OCI-LY1 (cell line): Measurements from ENCODE around the gene LGI2.

Experiments
- H2AFZ ChIP-seq: fragments of 200-600 bp; sonication (generic), shearing (Covaris generic); 2 replicates; pipeline ENCODE4 v1.6.0; 2014; ENCODE audit warnings: antibody characterized with exemption, mild to moderate bottlenecking, low read length
- H3F3A ChIP-seq: fragments of 200-600 bp; sonication (generic), shearing (Covaris generic); 2 replicates; pipeline ENCODE4 v1.6.0; 2014; ENCODE audit warnings: mild to moderate bottlenecking, antibody characterized with exemption, low read length, moderate library complexity; ENCODE audit not compliant: insufficient read depth
- H3K27ac ChIP-seq: fragments of 200-600 bp; sonication (generic); 2 replicates; pipeline ENCODE4 v1.5.1; 2014; ENCODE audit warnings: low read length, mixed run types, mild to moderate bottlenecking, low read depth; ENCODE audit not compliant: poor library complexity, severe bottlenecking
- H3K27me3 ChIP-seq: fragments of 200-600 bp; sonication (generic); 2 replicates; pipeline ENCODE4 v1.6.0; 2014; ENCODE audit warnings: antibody characterized with exemption, mild to moderate bottlenecking, low read length, moderate library complexity; ENCODE audit not compliant: insufficient read depth
- H3K36me3 ChIP-seq: fragments of 200-600 bp; sonication (generic); 2 replicates; pipeline ENCODE4 v1.6.1; 2014; ENCODE audit warnings: mild to moderate bottlenecking, antibody characterized with exemption, low read length, moderate library complexity, mixed read lengths; ENCODE audit not compliant: insufficient read depth
- H3K4me1 ChIP-seq: fragments of 200-600 bp; sonication (generic); 2 replicates; pipeline ENCODE4 v1.5.1; 2014; ENCODE audit warnings: mild to moderate bottlenecking, low read length, moderate library complexity; ENCODE audit not compliant: insufficient read depth, severe bottlenecking
- H3K4me2 ChIP-seq: fragments of 200-600 bp; sonication (generic), shearing (Covaris generic); 2 replicates; pipeline ENCODE4 v1.6.1; 2014; ENCODE audit warnings: low read length
- H3K4me3 ChIP-seq: fragments of 200-600 bp; sonication (generic); 2 replicates; pipeline ENCODE4 v1.5.1; 2014; ENCODE audit warnings: low read length, low read depth, mild to moderate bottlenecking, mixed read lengths; ENCODE audit not compliant: poor library complexity, severe bottlenecking
- H3K79me2 ChIP-seq: fragments of 200-600 bp; shearing (Covaris generic); 2 replicates; pipeline ENCODE4 v1.6.1; 2016; ENCODE audit warnings: mixed run types, low read length, mixed read lengths; ENCODE audit not compliant: insufficient read depth
- H3K9ac ChIP-seq: fragments of 200-600 bp; sonication (generic), shearing (Covaris generic); 2 replicates; pipeline ENCODE4 v1.6.1; 2014; ENCODE audit warnings: mild to moderate bottlenecking, low read length, mixed read lengths
- H3K9me2 ChIP-seq: fragments of 200-600 bp; sonication (generic), shearing (Covaris generic); 2 replicates; pipeline ENCODE4 v1.6.1; 2014; ENCODE audit warnings: low read depth, mild to moderate bottlenecking, low read length, mixed read lengths
- H3K9me3 ChIP-seq: fragments of 200-600 bp; shearing (Covaris generic); 2 replicates; pipeline ENCODE4 v1.6.1; 2014; ENCODE audit warnings: low read length, mixed read lengths
- H4K20me1 ChIP-seq: fragments of 200-600 bp; sonication (generic), shearing (Covaris generic); 2 replicates; pipeline ENCODE4 v1.6.0; 2016; ENCODE audit warnings: mild to moderate bottlenecking, low read length; ENCODE audit not compliant: insufficient read depth
- CTCF ChIP-seq: fragments of 200-600 bp; sonication (generic), shearing (Covaris generic); IDR thresholded peaks from 2 replicates; pipeline ENCODE4 v1.5.1; 2017; ENCODE audit warnings: mild to moderate bottlenecking, antibody characterized with exemption, low read length, moderate library complexity, mixed read lengths
- EZH2 ChIP-seq: fragments of 200-600 bp; sonication (generic), shearing (Covaris generic); IDR thresholded peaks from 2 replicates; pipeline ENCODE4 v1.8.0; 2017; ENCODE audit warnings: borderline replicate concordance, mixed run types, mild to moderate bottlenecking, antibody characterized with exemption, low read length, moderate library complexity, mixed read lengths

The LGI2 gene

GRCh38 chr4:24980740-24981139 lies 50.0 kb downstream of the LGI2 start:
- H2AFZ ChIP-seq, result no peak overlapping the region
- H3K9me2 ChIP-seq, result no peaks in the 10 kb centered on the region
- H3K9me3 ChIP-seq, result no peaks in the 10 kb centered on the region
- no peak overlapping the region for H3K4me2 ChIP-seq
- H3K9ac ChIP-seq, result no peak overlapping the region
- H3K4me3 ChIP-seq, result no peak overlapping the region
- H3F3A ChIP-seq, result no peaks in the 10 kb centered on the region
- TF ChIP-seq CTCF, result no peak
- no peak for TF ChIP-seq EZH2
- no peaks in the 10 kb centered on the region for H3K36me3 ChIP-seq
- no peaks in the 10 kb centered on the region for H3K4me1 ChIP-seq
- no peaks in the 10 kb centered on the region for H3K79me2 ChIP-seq
- no peak overlapping the region for H3K27ac ChIP-seq
- no peaks in the 10 kb centered on the region for H4K20me1 ChIP-seq
- H3K27me3 ChIP-seq, result no peaks in the 10 kb centered on the region

GRCh38 chr4:24980064-24980690 lies 50.6 kb downstream of the LGI2 start:
- Histone ChIP-seq H3K4me2 (no peak overlapping the region), H3K27ac (no peak overlapping the region), H4K20me1 (no peaks in the 10 kb centered on the region), H3K9me2 (no peaks in the 10 kb centered on the region), H3K79me2 (no peaks in the 10 kb centered on the region), H3K9ac (no peak overlapping the region), H2AFZ (no peak overlapping the region), H3K36me3 (no peaks in the 10 kb centered on the region), H3F3A (no peaks in the 10 kb centered on the region), H3K4me1 (no peaks in the 10 kb centered on the region), H3K4me3 (no peak overlapping the region), H3K9me3 (no peaks in the 10 kb centered on the region), H3K27me3 (no peaks in the 10 kb centered on the region)
- TF ChIP-seq EZH2, result no peak
- TF ChIP-seq CTCF, result peak; percentile 59

- Histone ChIP-seq H3K4me2 (no peak overlapping the region), H3K4me1 (no peaks in the 10 kb centered on the region), H3K27ac (no peak overlapping the region), H3K9me2 (no peaks in the 10 kb centered on the region), H3K36me3 (no peaks in the 10 kb centered on the region), H4K20me1 (no peaks in the 10 kb centered on the region), H3K9me3 (no peaks in the 10 kb centered on the region), H3K4me3 (no peak overlapping the region), H3K79me2 (no peaks in the 10 kb centered on the region), H3K9ac (no peak overlapping the region), H2AFZ (no peak overlapping the region), H3K27me3 (no peaks in the 10 kb centered on the region), H3F3A (no peaks in the 10 kb centered on the region)
- TF ChIP-seq CTCF (no peak), EZH2 (no peak)
Measured at GRCh38 chr4:24979554-24979953, 51.2 kb downstream of the LGI2 start.
